ENCODE measurements around the gene TNNT2. TPM values are rescaled to one million over a fixed set of nuclear protein-coding genes. Genes with fewer than 3 reads are reported as not detected.

The TNNT2 gene
- total RNA-seq, 1 donor from 2014 or later = not detected

DNA sequence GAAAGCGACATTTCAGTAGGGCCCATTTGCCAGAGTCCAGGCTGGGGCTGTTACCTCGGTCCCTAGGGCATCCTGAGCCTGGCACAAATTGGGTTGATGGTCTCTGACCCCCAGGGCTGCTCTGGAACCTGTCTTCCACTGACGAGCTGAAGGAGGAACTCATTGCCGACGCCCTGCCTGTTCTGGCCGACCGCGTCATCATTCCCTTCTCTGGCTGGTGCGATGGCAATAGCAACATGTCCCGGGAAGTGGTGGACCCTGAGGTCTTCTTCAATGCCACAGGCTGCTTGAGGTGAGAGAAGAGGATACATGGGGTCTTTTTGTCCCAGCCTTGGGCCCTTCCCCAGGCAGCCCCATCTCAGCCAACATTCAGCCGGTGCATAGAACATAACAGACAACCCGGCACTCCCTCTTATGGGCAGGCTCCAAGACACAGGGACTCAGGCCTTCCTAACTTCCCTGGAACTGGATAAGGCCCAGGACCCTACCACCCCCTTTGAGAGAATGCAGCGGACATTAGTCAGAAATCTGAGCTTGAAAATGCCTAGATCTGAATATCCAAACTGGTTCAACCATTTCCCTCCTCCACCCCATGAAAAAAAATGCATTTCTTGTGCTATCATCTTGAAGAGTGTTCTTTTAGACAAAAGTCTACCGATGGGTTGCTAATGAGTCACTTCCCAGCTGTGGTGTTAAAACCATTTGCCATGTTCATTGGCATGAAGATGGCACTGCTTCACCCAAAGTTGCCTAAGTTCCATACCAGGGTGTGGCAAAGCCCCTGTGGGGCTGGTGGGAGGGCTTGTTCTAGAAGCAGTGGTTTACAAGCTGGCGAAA is 58.8 kb downstream of the TNNT2 start:
- Mint-ChIP-seq H3K27ac (no peak overlapping the region), H3K4me3 (ENCODE audit: low read depth) (no peak overlapping the region), H3K9me3 (no peaks in the 10 kb centered on the region), H3K27me3 (ENCODE audit: low read depth) (no peaks in the 10 kb centered on the region), H3K36me3 (ENCODE audit: low read depth) (no peaks in the 10 kb centered on the region), H3K4me1 (ENCODE audit: low read depth) (no peaks in the 10 kb centered on the region)
- intact Hi-C loops (cut with micrococcal nuclease) = no loop called here
- DNase-seq (ENCODE audit: low spot score) = no peak

GRCh38 chr1:201317551-201317950 is 59.9 kb downstream of the TNNT2 start:
- Mint-ChIP-seq H3K4me3 (ENCODE audit: low read depth) (no peak overlapping the region), H3K9me3 (no peaks in the 10 kb centered on the region), H3K27me3 (ENCODE audit: low read depth) (no peaks in the 10 kb centered on the region), H3K36me3 (ENCODE audit: low read depth) (no peaks in the 10 kb centered on the region), H3K4me1 (ENCODE audit: low read depth) (no peaks in the 10 kb centered on the region), H3K27ac (no peak overlapping the region)
- intact Hi-C loops (cut with micrococcal nuclease) = no loop called here
- no peak for DNase-seq (ENCODE audit: low spot score)

DNA sequence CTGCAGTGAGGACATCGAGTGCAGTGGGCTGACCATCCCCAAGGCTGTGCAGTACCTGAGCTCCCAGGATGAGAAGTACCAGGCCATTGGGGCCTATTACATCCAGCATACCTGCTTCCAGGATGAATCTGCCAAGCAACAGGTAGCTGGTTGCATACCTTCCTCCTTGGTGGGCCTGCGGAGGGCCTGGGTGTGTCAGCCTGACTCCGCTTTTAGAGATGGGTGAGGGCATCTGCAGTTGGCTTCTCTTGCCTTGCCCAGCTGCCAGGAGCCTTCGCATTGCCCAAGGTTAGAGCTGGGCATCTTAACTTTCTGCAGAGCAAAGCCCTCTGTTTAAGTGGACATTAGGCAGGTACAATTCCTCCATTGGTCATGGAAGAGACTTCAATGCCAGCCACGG is 60.9 kb downstream of the TNNT2 start:
- H3K4me1 Mint-ChIP-seq (ENCODE audit: low read depth) = no peaks in the 10 kb centered on the region
- H3K27me3 Mint-ChIP-seq (ENCODE audit: low read depth) = no peaks in the 10 kb centered on the region
- H3K36me3 Mint-ChIP-seq (ENCODE audit: low read depth) = no peaks in the 10 kb centered on the region
- no peak overlapping the region for H3K4me3 Mint-ChIP-seq (ENCODE audit: low read depth)
- no peak for DNase-seq (ENCODE audit: low spot score)
- intact Hi-C loops (cut with micrococcal nuclease) = no loop called here
- no peak overlapping the region for H3K27ac Mint-ChIP-seq
- H3K9me3 Mint-ChIP-seq = no peaks in the 10 kb centered on the region

DNA sequence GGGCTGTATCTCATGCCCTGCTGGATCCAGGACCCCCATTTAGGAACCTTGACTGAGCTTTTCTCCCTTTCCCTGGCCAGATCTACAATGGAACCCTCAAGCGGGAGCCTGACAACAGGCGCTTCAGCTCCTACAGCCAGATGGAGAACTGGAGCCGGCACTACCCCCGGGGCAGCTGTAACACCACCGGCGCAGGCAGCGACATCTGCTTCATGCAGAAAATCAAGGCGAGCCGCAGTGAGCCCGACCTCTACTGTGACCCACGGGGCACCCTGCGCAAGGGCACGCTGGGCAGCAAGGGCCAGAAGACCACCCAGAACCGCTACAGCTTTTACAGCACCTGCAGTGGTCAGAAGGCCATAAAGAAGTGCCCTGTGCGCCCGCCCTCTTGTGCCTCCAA is 64.4 kb downstream of the TNNT2 start:
- no peak overlapping the region for H3K27ac Mint-ChIP-seq
- DNase-seq (ENCODE audit: low spot score) = no peak
- no peak overlapping the region for H3K4me3 Mint-ChIP-seq (ENCODE audit: low read depth)
- no peaks in the 10 kb centered on the region for H3K36me3 Mint-ChIP-seq (ENCODE audit: low read depth)
- peaks cover 15% of the 10 kb centered on the region for H3K27me3 Mint-ChIP-seq (ENCODE audit: low read depth)
- no peaks in the 10 kb centered on the region for H3K9me3 Mint-ChIP-seq
- intact Hi-C loops (cut with micrococcal nuclease) = no loop called here
- no peaks in the 10 kb centered on the region for H3K4me1 Mint-ChIP-seq (ENCODE audit: low read depth)

DNA sequence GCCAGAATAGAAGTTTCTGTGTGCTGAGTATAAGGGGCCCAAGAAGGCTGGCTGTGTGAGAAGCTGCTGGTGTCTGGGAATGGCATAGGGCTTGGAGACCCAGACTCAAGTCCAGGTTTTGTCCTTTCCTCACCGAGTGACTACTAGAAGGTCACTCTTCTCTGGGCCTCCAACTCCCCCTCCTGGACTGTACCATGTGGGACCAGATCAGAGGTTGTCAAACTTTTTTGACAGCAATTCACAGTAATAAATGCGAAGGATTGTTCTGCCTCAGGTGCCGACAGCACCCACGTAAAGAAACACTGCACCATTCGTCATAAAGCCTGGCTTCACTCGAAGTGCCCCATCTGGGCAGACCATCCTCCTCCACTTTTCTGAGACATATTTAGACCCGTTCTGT is 65.2 kb downstream of the TNNT2 start:
- no peak for DNase-seq (ENCODE audit: low spot score)
- H3K9me3 Mint-ChIP-seq = no peaks in the 10 kb centered on the region
- no peaks in the 10 kb centered on the region for H3K36me3 Mint-ChIP-seq (ENCODE audit: low read depth)
- intact Hi-C loops (cut with micrococcal nuclease) = no loop called here
- H3K27ac Mint-ChIP-seq = no peak overlapping the region
- peaks cover 15% of the 10 kb centered on the region for H3K27me3 Mint-ChIP-seq (ENCODE audit: low read depth)
- H3K4me3 Mint-ChIP-seq (ENCODE audit: low read depth) = no peak overlapping the region
- H3K4me1 Mint-ChIP-seq (ENCODE audit: low read depth) = no peaks in the 10 kb centered on the region

DNA sequence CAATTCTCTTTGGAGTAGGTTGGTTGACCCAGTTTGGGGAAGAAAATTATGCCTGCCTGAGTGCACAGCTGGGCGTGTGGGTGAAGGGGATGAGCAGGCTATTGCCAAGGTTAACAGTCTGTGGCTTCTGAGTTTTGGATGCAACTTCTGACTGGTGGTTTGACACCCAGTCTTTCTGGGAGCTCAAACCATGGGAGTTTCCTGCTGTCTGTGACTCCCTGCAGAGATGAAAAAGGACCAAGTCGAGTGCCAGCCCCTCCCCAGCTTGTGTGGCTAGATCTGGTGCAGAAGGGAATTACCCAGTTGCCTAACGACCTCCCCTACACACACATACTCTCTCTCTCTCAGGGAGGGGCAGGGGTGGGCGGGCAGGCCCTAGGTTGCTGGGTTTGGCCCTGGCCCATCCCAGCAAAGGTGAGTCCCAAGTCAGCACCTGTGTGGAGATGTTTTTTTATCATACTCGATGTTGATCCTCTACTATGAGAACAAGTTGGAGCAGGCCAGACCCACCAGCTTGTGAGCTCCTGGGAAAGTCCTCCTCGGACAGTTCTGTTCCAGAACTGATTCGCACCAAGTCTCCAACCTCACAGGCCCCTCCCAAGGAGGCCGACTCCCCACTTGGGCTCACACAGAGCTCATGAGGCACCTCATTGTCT is 66.0 kb downstream of the TNNT2 start:
- H3K4me1 Mint-ChIP-seq (ENCODE audit: low read depth) = no peaks in the 10 kb centered on the region
- intact Hi-C loops (cut with micrococcal nuclease) = no loop called here
- H3K4me3 Mint-ChIP-seq (ENCODE audit: low read depth) = no peak overlapping the region
- no peaks in the 10 kb centered on the region for H3K36me3 Mint-ChIP-seq (ENCODE audit: low read depth)
- no peak for DNase-seq (ENCODE audit: low spot score)
- no peaks in the 10 kb centered on the region for H3K9me3 Mint-ChIP-seq
- H3K27me3 Mint-ChIP-seq (ENCODE audit: low read depth) = peaks cover 15% of the 10 kb centered on the region
- no peak overlapping the region for H3K27ac Mint-ChIP-seq

- Mint-ChIP-seq H3K36me3 (ENCODE audit: low read depth) (no peaks in the 10 kb centered on the region), H3K27me3 (ENCODE audit: low read depth) (peaks cover 15% of the 10 kb centered on the region), H3K4me3 (ENCODE audit: low read depth) (no peak overlapping the region), H3K27ac (no peak overlapping the region), H3K9me3 (no peaks in the 10 kb centered on the region), H3K4me1 (ENCODE audit: low read depth) (no peaks in the 10 kb centered on the region)
- intact Hi-C loops (cut with micrococcal nuclease) = no loop called here
- DNase-seq (ENCODE audit: low spot score) = no peak
These were observed 66.5 kb downstream of the TNNT2 start for GRCh38 chr1:201310986-201311355.

- Mint-ChIP-seq H3K36me3 (ENCODE audit: low read depth) (no peaks in the 10 kb centered on the region), H3K27ac (no peak overlapping the region), H3K4me1 (ENCODE audit: low read depth) (no peaks in the 10 kb centered on the region), H3K4me3 (ENCODE audit: low read depth) (no peak overlapping the region), H3K27me3 (ENCODE audit: low read depth) (peaks cover 15% of the 10 kb centered on the region), H3K9me3 (no peaks in the 10 kb centered on the region)
- no peak for DNase-seq (ENCODE audit: low spot score)
- intact Hi-C loops (cut with micrococcal nuclease) = no loop called here
These were observed 67.1 kb downstream of the TNNT2 start for GRCh38 chr1:201310251-201310985.

GRCh38 chr1:201309416-201309815 is 68.1 kb downstream of the TNNT2 start:
- peaks cover 19% of the 10 kb centered on the region for H3K27me3 Mint-ChIP-seq (ENCODE audit: low read depth)
- no peaks in the 10 kb centered on the region for H3K4me1 Mint-ChIP-seq (ENCODE audit: low read depth)
- no peak overlapping the region for H3K4me3 Mint-ChIP-seq (ENCODE audit: low read depth)
- no peak overlapping the region for H3K27ac Mint-ChIP-seq
- DNase-seq (ENCODE audit: low spot score) = no peak
- intact Hi-C loops (cut with micrococcal nuclease) = no loop called here
- no peaks in the 10 kb centered on the region for H3K9me3 Mint-ChIP-seq
- H3K36me3 Mint-ChIP-seq (ENCODE audit: low read depth) = no peaks in the 10 kb centered on the region

Other genes with a start within 250 kb of the TNNT2 start
- gene TMEM9, start 223.2 kb downstream of the TNNT2 start, total RNA-seq = 14.9 and 16.9 TPM in 2 replicates
- not detected in 2 replicates for gene IGFN1, start 186.9 kb downstream of the TNNT2 start, total RNA-seq
- not detected in 2 replicates for gene PKP1, start 94.2 kb downstream of the TNNT2 start, total RNA-seq
- gene LAD1, start 21.6 kb upstream of the TNNT2 start, total RNA-seq = not detected in 2 replicates
- gene TNNI1, start 44.0 kb upstream of the TNNT2 start, total RNA-seq = not detected in 2 replicates
- gene PHLDA3, start 91.5 kb upstream of the TNNT2 start, total RNA-seq = 8.8 and 9.2 TPM in 2 replicates
- 61.4 and 62.9 TPM in 2 replicates for gene CSRP1, start 129.4 kb upstream of the TNNT2 start, total RNA-seq
- gene NAV1, start 161.4 kb upstream of the TNNT2 start, total RNA-seq = 1.3 and 1.6 TPM in 2 replicates

Measured in activated T-helper 2 cell treated with anti-CD3 and anti-CD28 coated beads, Interferon-gamma antibody, Interleukin-2, Interleukin-4, amounts not matched to agents 10 μg/mL and 5 μg/mL and 100 μg/mL, durations not matched to agents 14 hours and 24 hours and 36 hours (primary cell).